Keratinocyte (primary cell): ENCODE measurements around the gene L3MBTL4. TPM values are rescaled to one million over a fixed set of nuclear protein-coding genes. Genes with fewer than 3 reads are reported as not detected.

Source experiments
- DNase-seq: peaks from one replicate; pipeline ENCODE4 v3.0.0-alpha.2; 2011; ENCODE audit warnings: low read depth, missing footprints, low spot score
- FAIRE-seq: peaks from 2 replicates; lab custom pipeline; 2011; peaks lifted over from hg19 to GRCh38; lab: Jason Lieb, UNC
- H2AFZ ChIP-seq: 2 replicates; pipeline ENCODE4 v1.6.0; 2012; ENCODE audit warnings: low read length, control low read depth, inconsistent platforms; ENCODE audit not compliant: control insufficient read depth
- H3K27ac ChIP-seq: 2 replicates; pipeline ENCODE4 v1.5.1; 2011; ENCODE audit warnings: low read length; ENCODE audit not compliant: control insufficient read depth, insufficient read depth
- H3K27me3 ChIP-seq: 3 replicates; pipeline ENCODE4 v1.6.0; 2011; ENCODE audit warnings: low read length; ENCODE audit not compliant: control insufficient read depth, insufficient read depth; ENCODE audit errors: extremely low read depth
- H3K36me3 ChIP-seq, 2 experiments: 2 replicates in 1 of 2; 3 replicates in 1 of 2; pipeline ENCODE4 v1.5.1; 2011; ENCODE audit warnings: low read length in 2 of 2, mild to moderate bottlenecking in 1 of 2; ENCODE audit not compliant: control insufficient read depth in 2 of 2, insufficient read depth in 2 of 2; ENCODE audit errors: extremely low read depth in 1 of 2
- H3K4me1 ChIP-seq: 3 replicates; pipeline ENCODE4 v1.5.1; 2011; ENCODE audit warnings: low read length; ENCODE audit not compliant: control insufficient read depth, insufficient read depth; ENCODE audit errors: extremely low read depth
- H3K4me2 ChIP-seq: 3 replicates; pipeline ENCODE4 v1.6.0; 2011; ENCODE audit warnings: low read depth, low read length; ENCODE audit not compliant: control insufficient read depth, insufficient read depth; ENCODE audit errors: extremely low read depth
- H3K4me3 ChIP-seq, 3 experiments: fragments of 200-600 bp in 1 of 3; sonication (generic) in 1 of 3; 2 replicates in 2 of 3; 3 replicates in 1 of 3; pipeline ENCODE4 v1.5.1; 2011 to 2016; ENCODE audit warnings: low read length in 3 of 3, mild to moderate bottlenecking in 3 of 3, control low read depth in 2 of 3, inconsistent platforms in 1 of 3, low read depth in 1 of 3, mixed read lengths in 1 of 3, mixed run types in 1 of 3, moderate library complexity in 1 of 3; ENCODE audit not compliant: control insufficient read depth in 2 of 3, insufficient read depth in 2 of 3; ENCODE audit errors: extremely low read depth in 1 of 3
- H3K79me2 ChIP-seq: 2 replicates; pipeline ENCODE4 v1.6.0; 2012; ENCODE audit warnings: low read length; ENCODE audit not compliant: control insufficient read depth, insufficient read depth
- H3K9ac ChIP-seq: 3 replicates; pipeline ENCODE4 v1.6.0; 2011; ENCODE audit warnings: low read length; ENCODE audit not compliant: control insufficient read depth, insufficient read depth; ENCODE audit errors: extremely low read depth
- H3K9me1 ChIP-seq: 3 replicates; pipeline ENCODE4 v1.6.0; 2011; ENCODE audit warnings: low read length; ENCODE audit not compliant: control insufficient read depth, insufficient read depth; ENCODE audit errors: extremely low read depth
- H3K9me3 ChIP-seq: 2 replicates; pipeline ENCODE4 v1.5.1; 2012; ENCODE audit warnings: low read depth, low read length; ENCODE audit not compliant: control insufficient read depth
- H4K20me1 ChIP-seq: 3 replicates; pipeline ENCODE4 v1.6.0; 2011; ENCODE audit warnings: low read length; ENCODE audit not compliant: control insufficient read depth, insufficient read depth; ENCODE audit errors: extremely low read depth
- CTCF ChIP-seq, 3 experiments: IDR thresholded peaks in 1 of 3; conservative IDR thresholded peaks in 1 of 3; optimal IDR thresholded peaks in 1 of 3; 2 replicates in 2 of 3; 3 replicates in 1 of 3; pipeline versions ENCODE3 to v1.5.1; 2011; ENCODE audit warnings: low read length in 3 of 3, mild to moderate bottlenecking in 3 of 3, moderate library complexity in 2 of 3, control low read depth in 1 of 3, inconsistent platforms in 1 of 3; ENCODE audit not compliant: insufficient read depth in 2 of 3; ENCODE audit errors: extremely low read depth in 1 of 3
- EZH2 ChIP-seq: IDR thresholded peaks from one replicate; pipeline ENCODE4 v1.6.1; 2012; ENCODE audit warnings: inconsistent platforms, mild to moderate bottlenecking, low read length, moderate library complexity
- dilution Hi-C: fragments of 300-500 bp; cut with MboI; formaldehyde crosslinking; loops from one replicate; pipeline ENCODE4 v1.7.0; 2020; ENCODE audit warnings: low sequenced_read_pairs; ENCODE audit not compliant: extremely low pct_ligation_motif_present
- polyA plus RNA-seq, 5 experiments: library from polyadenylated mRNA; depleted of rRNA in 3 of 5; stranded (reverse) in 3 of 5; stranded (forward) in 1 of 5; unstranded in 1 of 5; fragments of >200 nt; gene quantifications; 1 replicate in 1 of 5; 2 replicates in 3 of 5; 3 replicates in 1 of 5; pipeline versions ENCODE4 v1.2.1 to v1.2.3, GENCODE V29; 2011 to 2012; ENCODE audit warnings: missing spikeins in 2 of 5, low read depth in 1 of 5, low replicate concordance in 1 of 5

The L3MBTL4 gene
- polyA plus RNA-seq, 1 donor (not counting 4 experiments of a cell fraction or from before 2014, with no cell fraction given): 0.17 TPM

- no peak for DNase-seq
- no peaks in the 10 kb centered on the region for H3K79me2 ChIP-seq
- H3K27me3 ChIP-seq: no peaks in the 10 kb centered on the region
- H3K4me2 ChIP-seq: no peak overlapping the region
- no peaks in the 10 kb centered on the region for H3K36me3 ChIP-seq
- H3K9me3 ChIP-seq: no peaks in the 10 kb centered on the region
- no peaks in the 10 kb centered on the region for H4K20me1 ChIP-seq
- no peaks in the 10 kb centered on the region for H3K9me1 ChIP-seq
- no peak overlapping the region for H2AFZ ChIP-seq
- FAIRE-seq: no peak
- dilution Hi-C loops: no loop called here
- no peaks in the 10 kb centered on the region for H3K4me1 ChIP-seq
- H3K27ac ChIP-seq: no peak overlapping the region
- H3K4me3 ChIP-seq: no peak overlapping the region
- no peak for TF ChIP-seq EZH2
- no peak for TF ChIP-seq CTCF (optimal IDR thresholded peaks at IDR 0.05 in 1 of 3, IDR thresholded peaks at IDR 0.05 in 1 of 3, conservative IDR thresholded peaks at IDR 0.05 in 1 of 3; ENCODE audit: extremely low read depth in 1 of 3, insufficient read depth in 2 of 3, low read length in 3 of 3)
- no peak overlapping the region for H3K9ac ChIP-seq
Measured at GRCh38 chr18:6023551-6023950, 391.2 kb downstream of the L3MBTL4 start.

- no peak overlapping the region for H3K4me2 ChIP-seq
- TF ChIP-seq EZH2 (no peak), CTCF (optimal IDR thresholded peaks at IDR 0.05 in 1 of 3, IDR thresholded peaks at IDR 0.05 in 1 of 3, conservative IDR thresholded peaks at IDR 0.05 in 1 of 3; ENCODE audit: extremely low read depth in 1 of 3, insufficient read depth in 2 of 3, low read length in 3 of 3) (no peak)
- no peaks in the 10 kb centered on the region for H4K20me1 ChIP-seq
- no peak overlapping the region for H3K9ac ChIP-seq
- no peak overlapping the region for H2AFZ ChIP-seq
- H3K4me3 ChIP-seq: no peak overlapping the region
- dilution Hi-C loops: no loop called here
- no peaks in the 10 kb centered on the region for H3K27me3 ChIP-seq
- no peaks in the 10 kb centered on the region for H3K79me2 ChIP-seq
- H3K9me1 ChIP-seq: no peaks in the 10 kb centered on the region
- DNase-seq (no peak), FAIRE-seq (no peak)
- H3K9me3 ChIP-seq: no peaks in the 10 kb centered on the region
- no peaks in the 10 kb centered on the region for H3K36me3 ChIP-seq
- H3K4me1 ChIP-seq: no peaks in the 10 kb centered on the region
- H3K27ac ChIP-seq: no peak overlapping the region
Measured at GRCh38 chr18:6022845-6023244, 391.9 kb downstream of the L3MBTL4 start.
